ENCODE measurements around the gene TNFRSF11A. TPM values are rescaled to one million over a fixed set of nuclear protein-coding genes. Genes with fewer than 3 reads are reported as not detected.

Gene TNFRSF11A
- total RNA-seq, 1 donor from 2014 or later, result 22.9 TPM

DNA sequence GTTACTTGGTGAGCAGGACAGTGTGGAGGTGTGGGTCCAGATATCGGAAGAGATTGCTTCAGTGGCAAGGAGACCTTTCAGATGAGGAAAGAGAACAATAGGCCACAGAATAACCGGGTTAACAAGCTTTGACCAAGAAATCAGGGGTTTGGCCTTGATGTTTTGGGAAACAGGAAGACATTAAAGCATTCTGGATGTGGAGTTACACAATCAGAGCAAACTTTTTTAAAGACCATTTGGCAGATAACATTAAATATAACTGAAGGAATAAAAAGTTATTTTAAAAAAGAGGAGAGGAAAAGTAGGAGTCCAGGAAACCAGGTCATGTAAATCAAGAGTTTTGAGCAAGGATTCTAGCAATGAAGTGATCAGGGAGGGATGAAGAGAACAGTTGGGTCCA, 35.7 kb downstream of the TNFRSF11A start:
- DNase-seq (ENCODE audit: low spot score), result no peak
- Mint-ChIP-seq H3K27ac (no peak overlapping the region), H3K36me3 (ENCODE audit: low read depth) (peaks cover 45% of the 10 kb centered on the region), H3K4me1 (ENCODE audit: low read depth) (peaks cover 25% of the 10 kb centered on the region), H3K9me3 (no peaks in the 10 kb centered on the region), H3K27me3 (ENCODE audit: insufficient read depth) (no peaks in the 10 kb centered on the region), H3K4me3 (no peak overlapping the region)
- intact Hi-C loops (cut with micrococcal nuclease), result no loop called here

DNA sequence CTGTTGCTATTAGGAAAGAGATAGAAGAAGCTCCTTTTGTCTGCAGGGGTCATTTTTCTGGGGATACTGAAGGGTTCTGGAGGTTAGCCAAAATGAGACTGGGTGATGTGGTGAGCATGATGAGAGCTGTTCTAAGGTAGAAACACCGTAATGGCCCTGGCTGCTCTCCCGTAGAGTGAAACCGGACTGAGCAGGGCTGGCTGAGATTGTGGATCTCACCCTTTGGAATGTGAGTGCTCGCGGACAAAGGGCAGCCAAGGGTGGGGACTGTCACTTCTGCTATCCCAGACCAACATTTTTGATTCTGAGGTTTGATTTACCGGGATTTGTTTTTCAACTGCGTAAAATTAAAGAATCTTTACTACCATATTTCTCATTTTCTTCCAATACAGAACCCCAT, 36.2 kb downstream of the TNFRSF11A start:
- no peak for DNase-seq (ENCODE audit: low spot score)
- intact Hi-C loops (cut with micrococcal nuclease), result no loop called here
- Mint-ChIP-seq H3K4me1 (ENCODE audit: low read depth) (peaks cover 30% of the 10 kb centered on the region), H3K9me3 (no peaks in the 10 kb centered on the region), H3K36me3 (ENCODE audit: low read depth) (peaks cover 49% of the 10 kb centered on the region), H3K27me3 (ENCODE audit: insufficient read depth) (no peaks in the 10 kb centered on the region), H3K4me3 (no peak overlapping the region), H3K27ac (no peak overlapping the region)

GRCh38 chr18:62364558-62364957, 39.4 kb downstream of the TNFRSF11A start:
- H3K27me3 Mint-ChIP-seq (ENCODE audit: insufficient read depth), result no peaks in the 10 kb centered on the region
- peaks cover 48% of the 10 kb centered on the region for H3K36me3 Mint-ChIP-seq (ENCODE audit: low read depth)
- no peaks in the 10 kb centered on the region for H3K9me3 Mint-ChIP-seq
- DNase-seq (ENCODE audit: low spot score), result no peak
- H3K4me3 Mint-ChIP-seq, result no peak overlapping the region
- peaks cover 44% of the 10 kb centered on the region for H3K4me1 Mint-ChIP-seq (ENCODE audit: low read depth)
- peak overlapping the region; percentile 55 for H3K27ac Mint-ChIP-seq
- intact Hi-C loops (cut with micrococcal nuclease), result loop anchor here (2.0 kb wide), 1 partner anchor 26 kb away; no protein-coding TSS in a partner anchor

DNA sequence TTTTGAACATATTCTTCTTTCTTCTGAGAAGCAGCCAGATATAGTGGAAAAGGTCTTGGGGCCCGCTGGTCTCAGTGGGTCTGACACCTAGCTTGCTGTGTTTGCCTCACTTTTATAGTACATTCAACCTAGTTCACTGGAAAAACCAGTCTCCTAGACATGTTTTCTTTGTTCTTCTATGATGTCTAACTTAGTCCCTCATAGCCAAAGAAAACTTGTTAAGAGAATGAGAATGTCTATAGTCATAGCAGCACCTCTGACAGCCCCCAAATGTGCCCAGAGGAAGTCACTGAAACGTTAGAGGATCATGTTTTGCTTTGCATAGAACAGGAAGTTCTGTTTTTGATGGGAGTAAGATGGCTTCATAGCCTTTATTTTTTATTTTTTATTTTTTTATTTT, 40.3 kb downstream of the TNFRSF11A start:
- H3K27ac Mint-ChIP-seq, result peak overlapping the region; percentile 81
- no peak for DNase-seq (ENCODE audit: low spot score)
- peak overlapping the region; percentile 7 for H3K4me3 Mint-ChIP-seq
- H3K4me1 Mint-ChIP-seq (ENCODE audit: low read depth), result peaks cover 49% of the 10 kb centered on the region
- intact Hi-C loops (cut with micrococcal nuclease), result loop anchor here (1.0 to 5.0 kb wide), 5 partner anchors 27 to 1057 kb away; partner anchors contain the start of gene VPS4B
- H3K36me3 Mint-ChIP-seq (ENCODE audit: low read depth), result peaks cover 49% of the 10 kb centered on the region
- no peaks in the 10 kb centered on the region for H3K27me3 Mint-ChIP-seq (ENCODE audit: insufficient read depth)
- no peaks in the 10 kb centered on the region for H3K9me3 Mint-ChIP-seq

- no peak overlapping the region for H3K4me3 Mint-ChIP-seq
- DNase-seq (ENCODE audit: low spot score), result no peak
- H3K9me3 Mint-ChIP-seq, result no peaks in the 10 kb centered on the region
- intact Hi-C loops (cut with micrococcal nuclease), result loop anchor here (5.0 kb wide), 1 partner anchor 85 kb away; no protein-coding TSS in a partner anchor
- H3K36me3 Mint-ChIP-seq (ENCODE audit: low read depth), result peaks cover 39% of the 10 kb centered on the region
- no peaks in the 10 kb centered on the region for H3K27me3 Mint-ChIP-seq (ENCODE audit: insufficient read depth)
- peak overlapping the region; percentile 82 for H3K27ac Mint-ChIP-seq
- peaks cover 65% of the 10 kb centered on the region for H3K4me1 Mint-ChIP-seq (ENCODE audit: low read depth)
Measured at GRCh38 chr18:62366992-62367391, 41.9 kb downstream of the TNFRSF11A start.

DNA sequence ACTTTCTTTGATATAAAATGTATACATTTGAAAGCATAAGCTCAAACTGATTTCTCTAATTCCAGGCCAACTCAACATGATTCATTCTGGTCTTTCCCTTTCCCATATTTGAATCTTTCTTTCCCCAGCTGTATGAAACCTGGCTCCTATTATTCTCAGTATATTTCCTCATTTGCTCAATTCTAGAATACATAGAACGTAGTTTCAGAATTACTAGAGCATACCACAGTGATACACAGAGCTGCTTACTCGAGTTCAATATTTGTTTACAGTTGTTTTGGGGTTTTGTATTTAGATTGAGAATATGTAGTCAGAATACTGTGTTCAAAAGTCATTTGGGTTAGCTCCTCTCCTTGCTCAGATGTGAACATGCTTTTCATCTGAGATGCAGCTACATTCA, 43.0 kb downstream of the TNFRSF11A start:
- Mint-ChIP-seq H3K27ac (peak overlapping the region; percentile 85), H3K36me3 (ENCODE audit: low read depth) (peaks cover 40% of the 10 kb centered on the region), H3K4me1 (ENCODE audit: low read depth) (peaks cover 73% of the 10 kb centered on the region), H3K27me3 (ENCODE audit: insufficient read depth) (no peaks in the 10 kb centered on the region), H3K9me3 (no peaks in the 10 kb centered on the region), H3K4me3 (peak overlapping the region; percentile 23)
- no peak for DNase-seq (ENCODE audit: low spot score)
- intact Hi-C loops (cut with micrococcal nuclease), result loop anchor here (1.0 to 5.0 kb wide), 7 partner anchors 21 to 478 kb away; no protein-coding TSS in a partner anchor

DNA sequence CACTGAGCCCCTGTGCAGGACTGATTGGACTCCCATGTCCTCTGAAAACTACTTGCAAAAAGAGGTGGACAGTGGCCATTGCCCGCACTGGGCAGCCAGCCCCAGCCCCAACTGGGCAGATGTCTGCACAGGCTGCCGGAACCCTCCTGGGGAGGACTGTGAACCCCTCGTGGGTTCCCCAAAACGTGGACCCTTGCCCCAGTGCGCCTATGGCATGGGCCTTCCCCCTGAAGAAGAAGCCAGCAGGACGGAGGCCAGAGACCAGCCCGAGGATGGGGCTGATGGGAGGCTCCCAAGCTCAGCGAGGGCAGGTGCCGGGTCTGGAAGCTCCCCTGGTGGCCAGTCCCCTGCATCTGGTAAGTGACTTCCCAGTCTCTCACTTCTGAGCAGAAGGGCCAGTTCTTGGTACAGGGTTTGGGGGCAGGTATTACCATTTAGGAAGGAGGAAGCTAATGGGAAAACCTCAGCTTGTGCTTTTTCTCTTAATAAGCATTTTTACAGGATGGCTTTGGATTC, 44.1 kb downstream of the TNFRSF11A start:
- Mint-ChIP-seq H3K9me3 (no peaks in the 10 kb centered on the region), H3K4me3 (no peak overlapping the region), H3K4me1 (ENCODE audit: low read depth) (peaks cover 77% of the 10 kb centered on the region), H3K27ac (peak overlapping the region; percentile 85), H3K36me3 (ENCODE audit: low read depth) (peaks cover 38% of the 10 kb centered on the region), H3K27me3 (ENCODE audit: insufficient read depth) (no peaks in the 10 kb centered on the region)
- intact Hi-C loops (cut with micrococcal nuclease), result loop anchor here (5.0 kb wide), 1 partner anchor 87 kb away; no protein-coding TSS in a partner anchor
- no peak for DNase-seq (ENCODE audit: low spot score)

DNA sequence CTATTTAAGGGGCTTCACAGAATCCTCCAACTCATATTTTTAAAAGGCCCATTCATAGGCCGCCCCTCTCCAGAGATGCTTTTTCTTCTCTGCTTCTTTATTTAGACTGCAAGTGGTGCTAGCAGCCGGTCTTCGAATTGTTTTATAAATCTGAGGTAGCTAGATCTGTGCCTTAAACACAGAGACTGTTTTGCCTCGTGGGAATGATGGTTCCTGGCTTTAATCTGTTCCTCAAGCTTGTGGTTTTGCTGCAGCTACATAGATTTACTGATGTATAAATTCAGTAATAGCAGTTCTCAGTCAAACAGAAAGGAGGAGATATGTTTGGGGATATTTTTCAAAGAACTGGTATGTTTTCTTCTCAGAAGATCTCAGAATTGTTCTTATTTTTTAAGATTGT, 45.3 kb downstream of the TNFRSF11A start:
- Mint-ChIP-seq H3K4me3 (peak overlapping the region; percentile 1), H3K36me3 (ENCODE audit: low read depth) (peaks cover 35% of the 10 kb centered on the region), H3K27ac (peak overlapping the region; percentile 86), H3K4me1 (ENCODE audit: low read depth) (peaks cover 71% of the 10 kb centered on the region), H3K9me3 (no peaks in the 10 kb centered on the region), H3K27me3 (ENCODE audit: insufficient read depth) (no peaks in the 10 kb centered on the region)
- DNase-seq (ENCODE audit: low spot score), result no peak
- intact Hi-C loops (cut with micrococcal nuclease), result no loop called here

DNA sequence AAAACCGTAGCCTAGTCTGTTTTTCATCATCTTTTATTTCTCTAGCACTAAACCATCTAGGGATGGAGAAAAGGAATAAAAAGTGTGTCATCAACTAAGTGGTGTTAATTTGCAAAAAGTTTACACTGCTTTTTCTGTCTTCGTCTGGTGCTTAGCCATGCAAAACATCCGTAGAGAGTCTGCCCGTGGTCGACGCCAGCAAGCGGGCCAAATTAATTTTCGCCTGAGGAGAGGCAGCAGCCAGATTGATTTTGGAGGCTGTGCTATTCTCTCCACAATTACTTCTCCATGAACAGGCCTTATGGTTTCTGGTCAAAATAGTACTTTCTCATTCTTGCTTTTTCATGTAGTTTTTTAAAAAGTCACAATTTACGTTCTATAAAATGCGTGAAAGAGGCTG, 46.3 kb downstream of the TNFRSF11A start:
- Mint-ChIP-seq H3K36me3 (ENCODE audit: low read depth) (peaks cover 34% of the 10 kb centered on the region), H3K4me1 (ENCODE audit: low read depth) (peaks cover 73% of the 10 kb centered on the region)

GRCh38 chr18:62372156-62372555, 47.0 kb downstream of the TNFRSF11A start:
- Mint-ChIP-seq H3K9me3 (no peaks in the 10 kb centered on the region), H3K4me1 (ENCODE audit: low read depth) (peaks cover 74% of the 10 kb centered on the region), H3K27ac (no peak overlapping the region), H3K4me3 (no peak overlapping the region), H3K36me3 (ENCODE audit: low read depth) (peaks cover 33% of the 10 kb centered on the region), H3K27me3 (ENCODE audit: insufficient read depth) (no peaks in the 10 kb centered on the region)
- DNase-seq (ENCODE audit: low spot score), result no peak
- intact Hi-C loops (cut with micrococcal nuclease), result no loop called here

More for the DNA sequence above, 46.3 kb downstream of the TNFRSF11A start:
- no peak for DNase-seq (ENCODE audit: low spot score)
- Mint-ChIP-seq H3K9me3 (no peaks in the 10 kb centered on the region), H3K27me3 (ENCODE audit: insufficient read depth) (no peaks in the 10 kb centered on the region), H3K4me3 (peak overlapping the region; percentile 43), H3K27ac (peak overlapping the region; percentile 86)
- intact Hi-C loops (cut with micrococcal nuclease), result no loop called here

- peaks cover 34% of the 10 kb centered on the region for H3K36me3 Mint-ChIP-seq (ENCODE audit: low read depth)
- H3K9me3 Mint-ChIP-seq, result no peaks in the 10 kb centered on the region
- no peak for DNase-seq (ENCODE audit: low spot score)
- H3K4me3 Mint-ChIP-seq, result no peak overlapping the region
- H3K27me3 Mint-ChIP-seq (ENCODE audit: insufficient read depth), result no peaks in the 10 kb centered on the region
- peaks cover 68% of the 10 kb centered on the region for H3K4me1 Mint-ChIP-seq (ENCODE audit: low read depth)
- H3K27ac Mint-ChIP-seq, result no peak overlapping the region
- intact Hi-C loops (cut with micrococcal nuclease), result no loop called here
Measured at GRCh38 chr18:62372882-62373281, 47.8 kb downstream of the TNFRSF11A start.

DNA sequence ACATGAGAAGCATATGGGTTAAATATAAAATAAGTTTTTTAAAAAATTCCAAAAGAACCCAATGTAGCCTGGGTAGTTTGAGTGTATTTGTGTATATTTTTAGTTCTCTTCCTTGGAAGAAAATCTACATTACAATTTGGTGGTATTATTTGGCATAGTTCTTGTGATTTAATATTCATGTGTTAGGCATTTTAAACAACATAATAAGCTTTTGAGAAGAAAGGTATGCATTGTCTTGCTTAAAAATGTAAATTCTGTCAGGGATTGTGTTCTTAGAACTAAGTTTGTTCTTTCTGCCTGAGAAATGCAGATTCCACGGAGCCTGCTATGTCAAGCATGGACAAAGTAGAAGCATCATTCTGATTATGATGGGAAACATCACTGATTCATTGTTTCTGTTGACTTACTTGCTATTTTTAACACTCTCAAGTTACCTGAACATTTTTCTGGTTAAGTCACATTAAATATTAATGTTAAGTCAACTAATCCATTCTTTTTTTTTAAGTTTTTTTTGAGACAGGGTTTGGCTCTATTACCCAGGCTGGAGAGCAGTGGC, 49.4 kb downstream of the TNFRSF11A start:
- Mint-ChIP-seq H3K4me1 (ENCODE audit: low read depth) (peaks cover 74% of the 10 kb centered on the region), H3K9me3 (no peaks in the 10 kb centered on the region), H3K4me3 (no peak overlapping the region), H3K36me3 (ENCODE audit: low read depth) (peaks cover 41% of the 10 kb centered on the region), H3K27ac (no peak overlapping the region), H3K27me3 (ENCODE audit: insufficient read depth) (no peaks in the 10 kb centered on the region)
- intact Hi-C loops (cut with micrococcal nuclease), result no loop called here
- no peak for DNase-seq (ENCODE audit: low spot score)

- Mint-ChIP-seq H3K27me3 (ENCODE audit: insufficient read depth) (no peaks in the 10 kb centered on the region), H3K9me3 (peaks cover under 1% of the 10 kb centered on the region), H3K4me1 (ENCODE audit: low read depth) (peaks cover 54% of the 10 kb centered on the region), H3K36me3 (ENCODE audit: low read depth) (peaks cover 39% of the 10 kb centered on the region), H3K4me3 (no peak overlapping the region), H3K27ac (no peak overlapping the region)
- intact Hi-C loops (cut with micrococcal nuclease), result no loop called here
- no peak for DNase-seq (ENCODE audit: low spot score)
Measured at GRCh38 chr18:62377131-62377807, 52.2 kb downstream of the TNFRSF11A start.
